SKM-1 treated with dmso at 0.1 percent for 144 hours (cell line): Measurements from ENCODE around the gene SELENOM.

Experiments used
- DNase-seq: peaks from one replicate; lab custom pipeline; 2025; ENCODE audit not compliant: unreplicated experiment; lab: John Stamatoyannopoulos, UW

The SELENOM gene

GRCh38 chr22:31093086-31093850, 14.1 kb downstream of the SELENOM start:
- no peak for DNase-seq

GRCh38 chr22:31092161-31092560, 15.2 kb downstream of the SELENOM start:
- no peak for DNase-seq

GRCh38 chr22:31091106-31091975, 16.0 kb downstream of the SELENOM start:
- no peak for DNase-seq

- DNase-seq: no peak
Observed at GRCh38 chr22:31090217-31091085, 16.9 kb downstream of the SELENOM start.

- peak; percentile 34 for DNase-seq
Observed at GRCh38 chr22:31089160-31090100, 17.9 kb downstream of the SELENOM start.

GRCh38 chr22:31088233-31088986, 19.0 kb downstream of the SELENOM start:
- DNase-seq: no peak

- no peak for DNase-seq
Observed at GRCh38 chr22:31087744-31088215, 19.6 kb downstream of the SELENOM start.

GRCh38 chr22:31086703-31087330, 20.6 kb downstream of the SELENOM start:
- DNase-seq: no peak

- DNase-seq: no peak
Observed at GRCh38 chr22:31085928-31086327, 21.4 kb downstream of the SELENOM start.

- no peak for DNase-seq
Observed at GRCh38 chr22:31085493-31085824, 21.9 kb downstream of the SELENOM start.

- DNase-seq: peak; percentile 61
Observed at GRCh38 chr22:31084811-31085492, 22.4 kb downstream of the SELENOM start.

GRCh38 chr22:31083923-31084810, 23.2 kb downstream of the SELENOM start:
- no peak for DNase-seq

- no peak for DNase-seq
Observed at GRCh38 chr22:31083377-31083768, 24.0 kb downstream of the SELENOM start.

- DNase-seq: peak; percentile 20
Observed at GRCh38 chr22:31082606-31083376, 24.6 kb downstream of the SELENOM start.

GRCh38 chr22:31081963-31082605, 25.3 kb downstream of the SELENOM start:
- no peak for DNase-seq
